Stimulated activated memory B cell treated with anti-CD40 and anti-IgM and Interleukin-4, amounts not matched to agents 10 μg/mL and 1 μg/mL and 100 μg/mL, for 72 hours (primary cell): Measurements from ENCODE around the gene TRABD2B.
A peak's percentile ranks its signal among the peaks of the same experiment; 100 is the strongest.

ENCODE experiments used
- ATAC-seq: fragments of 150-1000 bp; cut with Tn5 transposase; 2 replicates; pipeline ENCODE4 v1.10.0; 2021
- H3K27ac Mint-ChIP-seq: one replicate; pipeline ENCODE4 v1.8.0; 2022; ENCODE audit warnings: mild to moderate bottlenecking, mixed read lengths
- H3K27me3 Mint-ChIP-seq: one replicate; pipeline ENCODE4 v1.8.0; 2022; ENCODE audit warnings: mixed read lengths
- H3K36me3 Mint-ChIP-seq: one replicate; pipeline ENCODE4 v1.8.0; 2022; ENCODE audit warnings: mixed read lengths
- H3K4me1 Mint-ChIP-seq: one replicate; pipeline ENCODE4 v1.8.0; 2022; ENCODE audit warnings: mixed read lengths
- H3K4me3 Mint-ChIP-seq: one replicate; pipeline ENCODE4 v1.8.0; 2022; ENCODE audit warnings: mild to moderate bottlenecking, moderate library complexity, mixed read lengths
- H3K9me3 Mint-ChIP-seq: one replicate; pipeline ENCODE4 v1.8.0; 2022; ENCODE audit warnings: mixed read lengths

Gene TRABD2B

DNA sequence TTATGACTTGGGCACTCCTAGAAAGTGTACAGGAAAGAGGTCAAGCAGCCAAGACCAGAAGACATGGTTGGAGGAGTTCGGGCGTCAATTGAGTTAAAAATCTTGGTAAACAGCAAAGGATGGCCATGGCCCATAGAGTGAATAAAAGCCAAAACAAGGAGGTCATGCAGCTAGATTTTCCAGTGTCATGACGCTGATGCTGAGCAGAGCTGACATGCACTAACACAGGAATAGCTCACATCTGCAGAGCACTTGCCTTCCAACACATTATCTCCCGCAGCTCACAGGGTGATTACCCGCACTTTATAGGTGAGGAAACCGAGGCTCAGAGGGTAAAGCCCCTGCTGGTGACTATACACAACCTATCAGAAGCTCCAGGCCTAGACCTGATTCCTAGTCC lies 49.7 kb downstream of the TRABD2B start:
- H3K9me3 Mint-ChIP-seq: no peaks in the 10 kb centered on the region
- no peaks in the 10 kb centered on the region for H3K4me1 Mint-ChIP-seq
- H3K36me3 Mint-ChIP-seq: no peaks in the 10 kb centered on the region
- H3K4me3 Mint-ChIP-seq: no peak overlapping the region
- no peak overlapping the region for H3K27ac Mint-ChIP-seq
- H3K27me3 Mint-ChIP-seq: peaks cover 8% of the 10 kb centered on the region
- no peak for ATAC-seq

DNA sequence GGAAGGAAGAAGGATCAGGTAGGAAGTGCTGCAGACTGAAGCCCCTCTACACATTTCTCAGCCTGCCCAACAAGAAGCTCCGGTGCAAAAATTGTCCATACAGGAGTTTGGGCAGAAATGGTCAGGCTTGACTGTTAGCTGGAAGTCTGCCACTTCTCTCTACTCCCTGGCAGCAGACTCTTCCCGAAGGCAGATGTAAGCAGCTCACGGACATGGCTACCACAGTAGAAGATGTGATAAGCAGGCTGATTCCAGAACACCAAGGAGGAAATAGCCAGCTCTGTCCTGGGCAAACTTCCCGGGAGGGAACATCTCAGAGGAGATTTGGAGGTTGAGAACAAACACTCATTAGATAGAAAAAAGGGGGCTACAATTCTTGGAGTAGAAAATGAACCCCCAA lies 52.6 kb downstream of the TRABD2B start:
- no peak for ATAC-seq
- Mint-ChIP-seq H3K4me3 (no peak overlapping the region), H3K4me1 (no peaks in the 10 kb centered on the region), H3K27me3 (peaks cover 8% of the 10 kb centered on the region), H3K9me3 (no peaks in the 10 kb centered on the region), H3K36me3 (no peaks in the 10 kb centered on the region), H3K27ac (no peak overlapping the region)

DNA sequence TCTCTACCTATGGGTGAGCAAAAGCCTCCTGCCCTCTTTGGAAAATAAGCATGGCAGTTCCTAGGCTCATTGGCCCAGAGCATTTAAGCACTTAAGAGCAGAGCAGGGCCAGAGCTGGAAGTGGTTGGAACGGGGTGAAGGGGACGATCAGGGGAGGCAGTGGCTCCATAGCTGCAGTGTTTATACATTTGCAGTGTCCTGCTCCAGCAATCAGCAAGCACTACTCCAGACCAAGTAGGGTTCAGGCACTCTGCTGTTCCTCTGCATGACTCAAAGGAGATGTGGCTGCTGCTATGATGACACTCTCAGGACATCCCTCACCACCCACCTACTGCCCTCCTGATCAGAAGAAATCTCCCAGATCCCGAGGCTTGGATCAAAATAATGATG lies 55.0 kb downstream of the TRABD2B start:
- Mint-ChIP-seq H3K27ac (no peak overlapping the region), H3K9me3 (no peaks in the 10 kb centered on the region), H3K36me3 (no peaks in the 10 kb centered on the region), H3K4me1 (no peaks in the 10 kb centered on the region), H3K4me3 (no peak overlapping the region), H3K27me3 (peaks cover 8% of the 10 kb centered on the region)
- no peak for ATAC-seq

- H3K27ac Mint-ChIP-seq: no peak overlapping the region
- no peak for ATAC-seq
- no peaks in the 10 kb centered on the region for H3K36me3 Mint-ChIP-seq
- no peaks in the 10 kb centered on the region for H3K9me3 Mint-ChIP-seq
- H3K4me3 Mint-ChIP-seq: no peak overlapping the region
- H3K4me1 Mint-ChIP-seq: no peaks in the 10 kb centered on the region
- H3K27me3 Mint-ChIP-seq: peaks cover 8% of the 10 kb centered on the region
Measured at GRCh38 chr1:47941609-47942239, 55.5 kb downstream of the TRABD2B start.

GRCh38 chr1:47940779-47941178 lies 56.4 kb downstream of the TRABD2B start:
- Mint-ChIP-seq H3K4me1 (no peaks in the 10 kb centered on the region), H3K36me3 (no peaks in the 10 kb centered on the region), H3K27ac (no peak overlapping the region), H3K4me3 (no peak overlapping the region), H3K9me3 (no peaks in the 10 kb centered on the region), H3K27me3 (peaks cover 8% of the 10 kb centered on the region)
- no peak for ATAC-seq

GRCh38 chr1:47940326-47940725 lies 56.9 kb downstream of the TRABD2B start:
- peaks cover 8% of the 10 kb centered on the region for H3K27me3 Mint-ChIP-seq
- no peaks in the 10 kb centered on the region for H3K36me3 Mint-ChIP-seq
- no peak for ATAC-seq
- H3K27ac Mint-ChIP-seq: no peak overlapping the region
- no peaks in the 10 kb centered on the region for H3K9me3 Mint-ChIP-seq
- H3K4me1 Mint-ChIP-seq: no peaks in the 10 kb centered on the region
- H3K4me3 Mint-ChIP-seq: no peak overlapping the region

DNA sequence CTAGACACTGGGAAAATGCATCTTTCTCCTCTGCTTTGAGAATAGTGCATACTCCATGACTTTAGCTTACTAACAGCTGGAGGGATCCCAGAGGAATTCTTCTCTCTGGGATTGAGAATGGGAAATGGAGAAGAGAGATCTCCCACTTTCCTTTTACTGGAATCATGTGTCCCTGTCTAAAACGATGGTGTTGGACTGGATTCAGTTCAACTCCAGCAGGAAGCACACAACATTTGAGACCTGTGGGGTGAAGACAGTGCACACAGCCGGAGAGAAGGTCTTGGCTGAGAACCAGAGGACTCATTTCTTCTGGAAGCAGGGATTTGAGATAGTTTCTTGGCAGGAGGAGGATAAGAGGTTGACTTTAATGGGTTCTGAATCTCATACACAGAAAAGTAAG lies 58.7 kb downstream of the TRABD2B start:
- Mint-ChIP-seq H3K27ac (no peak overlapping the region), H3K4me1 (no peaks in the 10 kb centered on the region), H3K36me3 (no peaks in the 10 kb centered on the region), H3K4me3 (no peak overlapping the region), H3K27me3 (peaks cover 8% of the 10 kb centered on the region), H3K9me3 (no peaks in the 10 kb centered on the region)
- no peak for ATAC-seq

DNA sequence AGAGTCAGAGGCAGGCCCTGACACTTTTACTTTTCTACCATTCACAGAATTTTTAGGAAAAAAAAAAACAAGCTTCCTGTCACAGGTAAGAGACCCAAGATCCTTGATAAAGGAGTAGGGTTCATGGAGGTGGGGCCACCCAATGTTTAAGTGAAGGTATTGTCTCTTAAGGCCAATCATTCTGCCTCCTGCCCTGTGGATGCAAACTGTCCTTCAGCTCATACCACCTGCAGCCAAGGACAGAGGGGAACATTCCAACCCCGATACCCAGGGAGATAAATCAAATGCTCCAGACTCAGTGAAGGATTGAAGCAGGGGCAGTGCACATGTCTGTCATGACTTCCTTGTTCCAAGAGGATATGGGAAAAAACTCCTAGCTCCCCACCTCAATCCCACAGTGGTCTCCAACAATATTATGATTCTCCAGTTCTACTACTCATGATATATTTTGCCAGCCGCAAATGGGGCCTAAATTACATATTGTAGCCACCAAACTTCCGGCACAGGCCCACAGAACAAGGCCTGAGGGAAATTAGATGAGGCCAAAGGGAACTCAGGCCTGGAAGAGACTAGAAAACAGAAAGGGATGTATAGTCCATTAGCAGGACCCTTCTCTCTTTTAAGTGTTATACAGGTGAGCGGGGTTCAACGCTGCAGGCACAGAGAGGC lies 59.5 kb downstream of the TRABD2B start:
- no peak for ATAC-seq
- no peak overlapping the region for H3K4me3 Mint-ChIP-seq
- no peaks in the 10 kb centered on the region for H3K36me3 Mint-ChIP-seq

DNA sequence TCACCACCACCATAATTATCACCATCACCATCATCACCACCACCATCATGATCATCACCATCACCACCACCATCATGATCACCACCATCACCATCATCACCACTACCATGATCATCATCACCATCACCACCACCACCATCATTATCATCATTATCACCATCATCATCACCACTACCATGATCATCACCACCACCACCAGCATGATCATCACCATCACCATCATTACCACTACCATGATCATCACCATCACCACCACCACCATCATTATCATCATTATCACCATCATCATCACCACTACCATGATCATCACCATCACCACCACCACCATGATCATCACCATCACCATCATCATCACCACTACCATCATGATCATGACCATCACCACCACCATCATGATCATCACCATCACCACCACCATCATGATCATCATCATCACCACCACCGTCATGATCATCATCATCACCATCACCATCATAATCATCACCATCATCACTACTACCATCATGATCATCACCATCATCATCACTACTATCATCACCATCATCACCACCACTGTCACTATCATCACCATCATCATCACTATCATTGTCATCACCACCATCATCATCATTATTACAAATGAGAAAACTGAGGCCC lies 60.2 kb downstream of the TRABD2B start:
- Mint-ChIP-seq H3K4me3 (no peak overlapping the region), H3K9me3 (no peaks in the 10 kb centered on the region), H3K36me3 (no peaks in the 10 kb centered on the region), H3K4me1 (no peaks in the 10 kb centered on the region), H3K27me3 (peaks cover 15% of the 10 kb centered on the region), H3K27ac (no peak overlapping the region)
- ATAC-seq: no peak

More for the DNA sequence above, 59.5 kb downstream of the TRABD2B start:
- H3K9me3 Mint-ChIP-seq: no peaks in the 10 kb centered on the region
- H3K27ac Mint-ChIP-seq: no peak overlapping the region
- H3K4me1 Mint-ChIP-seq: no peaks in the 10 kb centered on the region
- peaks cover 8% of the 10 kb centered on the region for H3K27me3 Mint-ChIP-seq

DNA sequence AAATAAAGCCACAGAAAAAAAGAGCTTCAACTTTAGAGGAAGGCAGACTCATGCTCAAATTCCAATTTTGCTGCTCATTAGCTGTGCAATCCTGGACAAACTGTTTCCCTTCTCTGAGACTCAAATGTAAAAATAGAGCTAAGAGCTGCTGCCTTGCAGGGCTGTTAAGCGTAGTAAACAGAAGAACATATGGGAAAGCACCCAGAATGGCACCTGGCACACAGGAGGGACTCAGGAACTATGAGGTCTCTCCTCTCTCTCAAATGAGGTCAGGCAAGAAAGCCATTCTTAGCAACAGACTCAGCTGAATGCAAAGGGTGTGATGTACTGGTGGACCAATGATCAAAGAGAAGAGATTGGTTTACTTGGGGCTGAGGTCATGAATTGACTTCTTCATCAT lies 61.3 kb downstream of the TRABD2B start:
- Mint-ChIP-seq H3K27me3 (peaks cover 19% of the 10 kb centered on the region), H3K9me3 (no peaks in the 10 kb centered on the region), H3K4me3 (no peak overlapping the region), H3K4me1 (no peaks in the 10 kb centered on the region), H3K27ac (no peak overlapping the region), H3K36me3 (no peaks in the 10 kb centered on the region)
- ATAC-seq: no peak

- ATAC-seq: no peak
- peaks cover 17% of the 10 kb centered on the region for H3K27me3 Mint-ChIP-seq
- H3K4me3 Mint-ChIP-seq: no peak overlapping the region
- no peak overlapping the region for H3K27ac Mint-ChIP-seq
- H3K4me1 Mint-ChIP-seq: no peaks in the 10 kb centered on the region
- H3K9me3 Mint-ChIP-seq: no peaks in the 10 kb centered on the region
- H3K36me3 Mint-ChIP-seq: no peaks in the 10 kb centered on the region
Measured at GRCh38 chr1:47935163-47935562, 62.0 kb downstream of the TRABD2B start.

- H3K36me3 Mint-ChIP-seq: no peaks in the 10 kb centered on the region
- ATAC-seq: peak; percentile 37
- H3K9me3 Mint-ChIP-seq: no peaks in the 10 kb centered on the region
- H3K27me3 Mint-ChIP-seq: peaks cover 10% of the 10 kb centered on the region
- no peak overlapping the region for H3K27ac Mint-ChIP-seq
- H3K4me1 Mint-ChIP-seq: no peaks in the 10 kb centered on the region
- no peak overlapping the region for H3K4me3 Mint-ChIP-seq
Measured at GRCh38 chr1:47934243-47934805, 62.9 kb downstream of the TRABD2B start.

- no peak overlapping the region for H3K27ac Mint-ChIP-seq
- H3K9me3 Mint-ChIP-seq: no peaks in the 10 kb centered on the region
- H3K27me3 Mint-ChIP-seq: peaks cover 10% of the 10 kb centered on the region
- no peaks in the 10 kb centered on the region for H3K4me1 Mint-ChIP-seq
- H3K4me3 Mint-ChIP-seq: no peak overlapping the region
- no peak for ATAC-seq
- H3K36me3 Mint-ChIP-seq: no peaks in the 10 kb centered on the region
Measured at GRCh38 chr1:47932743-47933142, 64.4 kb downstream of the TRABD2B start.

DNA sequence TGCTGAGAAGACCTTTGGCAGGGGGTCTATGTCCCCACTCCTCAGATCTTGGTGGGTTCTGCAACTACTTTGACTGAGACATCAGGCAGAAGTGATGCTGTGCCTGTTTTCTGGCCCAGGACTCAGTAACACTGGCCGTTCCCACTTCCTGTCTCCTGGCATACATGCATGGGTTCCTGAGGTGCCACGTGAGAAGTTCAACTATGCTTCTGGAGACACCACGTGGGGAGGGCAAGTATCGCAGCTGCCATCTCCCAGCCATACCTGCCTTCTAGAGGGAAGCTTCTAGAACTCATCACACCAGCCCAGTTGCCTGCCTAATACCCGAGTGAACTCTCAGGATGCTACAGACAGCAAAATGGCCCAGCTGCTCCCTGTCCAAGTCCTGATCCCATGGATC lies 65.8 kb downstream of the TRABD2B start:
- Mint-ChIP-seq H3K9me3 (no peaks in the 10 kb centered on the region), H3K4me3 (no peak overlapping the region), H3K27me3 (peaks cover 10% of the 10 kb centered on the region), H3K4me1 (no peaks in the 10 kb centered on the region), H3K27ac (no peak overlapping the region), H3K36me3 (no peaks in the 10 kb centered on the region)
- no peak for ATAC-seq

DNA sequence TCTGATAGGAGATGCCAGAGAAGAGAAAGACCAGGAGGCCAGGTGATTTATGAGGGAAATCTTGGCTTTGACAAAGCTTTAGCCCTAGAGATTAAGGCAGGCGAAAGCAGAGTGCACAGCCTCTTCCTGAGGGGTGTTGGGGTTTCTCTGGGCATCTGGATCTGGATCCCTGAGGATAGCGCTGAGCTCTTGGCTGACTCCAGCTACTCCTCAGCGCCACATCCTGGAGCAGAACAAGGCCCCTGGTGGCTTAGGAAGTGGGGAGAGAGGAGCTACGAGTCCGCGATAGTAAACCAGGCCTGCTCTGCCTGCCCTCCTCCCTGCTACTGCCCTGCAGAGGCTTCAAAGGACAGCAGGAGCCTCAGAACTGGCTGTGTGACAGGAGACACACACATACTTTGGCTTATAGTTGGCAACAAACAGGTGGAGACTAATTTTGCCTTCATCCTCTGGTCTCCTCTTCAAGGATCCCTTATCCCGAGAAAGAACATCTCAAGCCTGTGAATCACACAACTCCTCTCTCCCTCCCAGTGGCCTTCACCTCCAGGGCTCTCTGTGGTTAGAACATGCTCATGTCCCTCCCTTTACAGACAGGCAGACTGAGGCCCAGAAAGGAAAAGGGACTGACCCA lies 66.9 kb downstream of the TRABD2B start:
- Mint-ChIP-seq H3K4me3 (no peak overlapping the region), H3K36me3 (no peaks in the 10 kb centered on the region), H3K4me1 (no peaks in the 10 kb centered on the region), H3K9me3 (no peaks in the 10 kb centered on the region), H3K27ac (no peak overlapping the region), H3K27me3 (peaks cover 10% of the 10 kb centered on the region)
- no peak for ATAC-seq
